ENCODE data around the gene KCNG3. TPM values are rescaled to one million over a fixed set of nuclear protein-coding genes. Genes with fewer than 3 reads are reported as not detected.

The KCNG3 gene
- total RNA-seq, 4 donors from 2014 or later = 0.09 to 0.38 (median 0.29) TPM

DNA sequence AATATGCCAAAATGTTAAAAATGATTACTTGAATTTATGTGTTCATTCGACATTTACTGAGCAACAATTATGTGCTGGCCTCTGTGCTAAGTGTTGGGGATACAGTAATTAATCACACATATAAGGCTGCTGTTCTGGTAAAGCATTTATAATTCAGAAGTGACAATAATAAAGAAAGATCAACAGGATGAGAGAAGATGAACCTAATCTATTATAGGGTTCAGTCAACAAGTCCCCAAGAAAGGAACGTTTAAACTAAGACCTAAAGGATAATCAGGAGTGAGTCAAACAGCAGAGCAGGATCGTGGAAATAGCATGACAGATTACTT lies 72.7 kb downstream of the KCNG3 start:
- no peak for TF ChIP-seq CTCF (IDR thresholded peaks at IDR 0.05)
- no peak for TF ChIP-seq POLR2A (IDR thresholded peaks at IDR 0.05)
- Histone ChIP-seq H3K4me3 (no peak overlapping the region), H3K36me3 (no peaks in the 10 kb centered on the region), H3K27me3 (no peaks in the 10 kb centered on the region), H3K4me1 (peaks cover 0 to 10% (median 0%) of the 10 kb centered on the region in 3 donors), H3K9me3 (no peaks in the 10 kb centered on the region), H3K27ac (no peak overlapping the region)
- no peak for DNase-seq
- 22 to 26% methylated on average over 3 of the region's 3 CpGs for WGBS, 2 donors
- intact Hi-C loops (cut with DNase I) = no loop called here

- TF ChIP-seq POLR2A (IDR thresholded peaks at IDR 0.05) = no peak
- no peak for TF ChIP-seq CTCF (IDR thresholded peaks at IDR 0.05)
- intact Hi-C loops (cut with DNase I) = no loop called here
- DNase-seq = no peak
These were observed 79.1 kb downstream of the KCNG3 start for GRCh38 chr2:42414648-42415047.

GRCh38 chr2:42414158-42414557 lies 79.6 kb downstream of the KCNG3 start:
- TF ChIP-seq CTCF (IDR thresholded peaks at IDR 0.05) (no peak), POLR2A (IDR thresholded peaks at IDR 0.05) (no peak)
- intact Hi-C loops (cut with DNase I) = no loop called here
- H3K4me1 ChIP-seq = no peaks in the 10 kb centered on the region
- no peak for DNase-seq
- no peak overlapping the region for H3K4me3 ChIP-seq
- no peaks in the 10 kb centered on the region for H3K36me3 ChIP-seq
- peaks cover 0 to 22% (median 13%) of the 10 kb centered on the region in 3 donors for H3K9me3 ChIP-seq
- no peaks in the 10 kb centered on the region for H3K27me3 ChIP-seq
- no peak overlapping the region for H3K27ac ChIP-seq

More at GRCh38 chr2:42414648-42415047, 79.1 kb downstream of the KCNG3 start:
- H3K4me3 ChIP-seq = no peak overlapping the region
- H3K27me3 ChIP-seq = no peaks in the 10 kb centered on the region
- no peak overlapping the region for H3K27ac ChIP-seq
- no peaks in the 10 kb centered on the region for H3K36me3 ChIP-seq
- H3K4me1 ChIP-seq = no peaks in the 10 kb centered on the region
- peaks cover 0 to 22% (median 13%) of the 10 kb centered on the region in 3 donors for H3K9me3 ChIP-seq

- TF ChIP-seq CTCF (IDR thresholded peaks at IDR 0.05) (no peak), POLR2A (IDR thresholded peaks at IDR 0.05) (no peak)
- Histone ChIP-seq H3K4me1 (no peaks in the 10 kb centered on the region), H3K9me3 (peaks cover 0 to 22% (median 13%) of the 10 kb centered on the region in 3 donors), H3K27ac (no peak overlapping the region), H3K27me3 (no peaks in the 10 kb centered on the region), H3K36me3 (no peaks in the 10 kb centered on the region), H3K4me3 (no peak overlapping the region)
- intact Hi-C loops (cut with DNase I) = no loop called here
- 86 to 88% methylated on average over 3 of the region's 3 CpGs for WGBS, 2 donors
- DNase-seq = no peak
These were observed 82.9 kb downstream of the KCNG3 start for GRCh38 chr2:42410742-42411514.

DNA sequence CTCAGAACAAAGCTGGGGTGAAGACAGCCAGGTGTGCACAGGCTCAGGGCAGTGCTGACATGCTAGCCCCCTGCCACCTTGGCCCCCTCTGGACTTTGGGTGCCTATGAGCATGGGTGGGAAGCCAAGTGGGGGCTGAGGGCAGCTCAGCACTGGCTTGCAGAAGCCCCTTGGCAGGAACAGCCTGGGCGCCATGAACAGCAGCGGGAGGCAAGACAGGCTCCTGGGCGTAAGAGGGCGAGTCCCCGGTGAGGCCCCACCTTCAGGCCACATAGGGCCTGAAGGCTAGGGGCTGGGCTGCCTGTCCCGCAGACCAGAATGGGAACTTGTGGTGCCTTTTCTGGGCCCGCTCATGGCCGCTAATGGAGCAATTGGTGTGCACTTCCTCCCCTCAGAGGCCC lies 85.8 kb downstream of the KCNG3 start:
- Histone ChIP-seq H3K4me1 (no peaks in the 10 kb centered on the region), H3K27ac (no peak overlapping the region), H3K36me3 (no peaks in the 10 kb centered on the region), H3K9me3 (no peaks in the 10 kb centered on the region), H3K4me3 (no peak overlapping the region), H3K27me3 (no peaks in the 10 kb centered on the region)
- no peak for DNase-seq
- WGBS, 2 donors = 92 to 96% methylated on average over 4 to 8 of the region's 8 CpGs
- TF ChIP-seq POLR2A (IDR thresholded peaks at IDR 0.05) (no peak), CTCF (IDR thresholded peaks at IDR 0.05) (no peak)
- intact Hi-C loops (cut with DNase I) = no loop called here
